HepG2 (cell line): ENCODE results near the gene EGR4. TPM values are rescaled to one million over a fixed set of nuclear protein-coding genes. Genes with fewer than 3 reads are reported as not detected.
A peak's percentile ranks its signal among the peaks of the same experiment; 100 is the strongest.

Experiments
- AGO2 ChIP-seq: fragments of 200-400 bp; formaldehyde crosslinking; optimal IDR thresholded peaks from 2 replicates; pipeline ENCODE3; 2017; ENCODE audit warnings: mild to moderate bottlenecking, low read depth, low read length, moderate library complexity
- ARID2 ChIP-seq: sonication (generic); formaldehyde crosslinking; IDR thresholded peaks from 2 replicates; pipeline ENCODE4 v1.8.1; 2022; ENCODE audit warnings: mild to moderate bottlenecking, missing genetic modification reagents, borderline replicate concordance
- ATF7 ChIP-seq, 2 experiments: fragments of 450-650 bp in 1 of 2; sonication (generic) in 1 of 2; formaldehyde crosslinking in 1 of 2; IDR thresholded peaks; 2 replicates each; pipeline versions ENCODE4 v1.4.0 to v1.6.1; 2016 to 2020; ENCODE audit warnings: antibody characterized with exemption in 1 of 2, mild to moderate bottlenecking in 1 of 2, missing genetic modification reagents in 1 of 2
- CREB3 ChIP-seq: sonication (generic); formaldehyde crosslinking; IDR thresholded peaks from 2 replicates; pipeline ENCODE4 v1.5.0; 2020; ENCODE audit warnings: missing genetic modification reagents
- GMEB1 ChIP-seq: sonication (generic); formaldehyde crosslinking; IDR thresholded peaks from 2 replicates; pipeline ENCODE4 v1.5.1; 2020; ENCODE audit warnings: missing genetic modification reagents, mild to moderate bottlenecking, borderline replicate concordance
- MEIS2 ChIP-seq: sonication (generic); formaldehyde crosslinking; IDR thresholded peaks from 2 replicates; pipeline ENCODE4 v1.9.0; 2021; ENCODE audit warnings: mild to moderate bottlenecking, missing genetic modification reagents
- MXI1 ChIP-seq: IDR thresholded peaks from 3 replicates; pipeline ENCODE4 v1.6.1; 2012; ENCODE audit warnings: low read depth, low read length, inconsistent platforms, borderline replicate concordance
- MYPOP ChIP-seq: sonication (generic); formaldehyde crosslinking; IDR thresholded peaks from 2 replicates; pipeline ENCODE4 v1.8.1; 2023; ENCODE audit warnings: mild to moderate bottlenecking, moderate library complexity, missing genetic modification reagents
- MZF1 ChIP-seq: sonication (generic); formaldehyde crosslinking; IDR thresholded peaks from 2 replicates; pipeline ENCODE4 v1.8.1; 2023; ENCODE audit warnings: mild to moderate bottlenecking, missing genetic modification reagents, borderline replicate concordance
- NR2F2 ChIP-seq: IDR thresholded peaks from 2 replicates; pipeline ENCODE4 v1.6.1; 2012; ENCODE audit warnings: low read depth, inconsistent platforms, borderline replicate concordance
- SIN3A ChIP-seq: IDR thresholded peaks from 2 replicates; pipeline ENCODE4 v1.6.1; 2011; ENCODE audit warnings: low read depth, mild to moderate bottlenecking, control low read depth, low read length, borderline replicate concordance
- ZBTB34 ChIP-seq: sonication (generic); formaldehyde crosslinking; IDR thresholded peaks from 2 replicates; pipeline ENCODE4 v1.8.0; 2022; ENCODE audit warnings: mild to moderate bottlenecking, missing genetic modification reagents
- ZBTB43 ChIP-seq: sonication (generic); formaldehyde crosslinking; conservative IDR thresholded peaks from 2 replicates; pipeline ENCODE4 v1.4.0; 2020; ENCODE audit warnings: missing genetic modification reagents
- ZNF143 ChIP-seq: sonication (generic); formaldehyde crosslinking; IDR thresholded peaks from 2 replicates; pipeline ENCODE4 v1.4.0; 2020; ENCODE audit warnings: missing genetic modification reagents
- ZNF224 ChIP-seq: sonication (generic); formaldehyde crosslinking; IDR thresholded peaks from 2 replicates; pipeline ENCODE4 v1.5.0; 2020; ENCODE audit warnings: mild to moderate bottlenecking, missing genetic modification reagents
- ZNF260 ChIP-seq: sonication (generic); formaldehyde crosslinking; IDR thresholded peaks from 2 replicates; pipeline ENCODE4 v1.4.0; 2020; ENCODE audit warnings: missing genetic modification reagents, low read depth, mild to moderate bottlenecking, borderline replicate concordance
- ZNF263 ChIP-seq: sonication (generic); formaldehyde crosslinking; IDR thresholded peaks from 2 replicates; pipeline ENCODE4 v1.4.0; 2020; ENCODE audit warnings: missing genetic modification reagents
- ZNF468 ChIP-seq: sonication (generic); formaldehyde crosslinking; IDR thresholded peaks from 2 replicates; pipeline ENCODE4 v1.8.0; 2022; ENCODE audit warnings: mild to moderate bottlenecking, moderate library complexity, missing genetic modification reagents
- ZNF652 ChIP-seq: IDR thresholded peaks from 2 replicates; pipeline ENCODE4 v1.6.1; 2016; ENCODE audit warnings: low read depth, borderline replicate concordance
- ZNF761 ChIP-seq: sonication (generic); formaldehyde crosslinking; conservative IDR thresholded peaks from 2 replicates; pipeline ENCODE4 v1.4.0; 2020; ENCODE audit warnings: mild to moderate bottlenecking, missing genetic modification reagents
- ZNF776 ChIP-seq: sonication (generic); formaldehyde crosslinking; IDR thresholded peaks from 2 replicates; pipeline ENCODE4 v1.4.0; 2020; ENCODE audit warnings: mild to moderate bottlenecking, missing genetic modification reagents
- ZNF792 ChIP-seq: IDR thresholded peaks from 2 replicates; pipeline ENCODE4 v1.6.1; 2016
- polyA plus RNA-seq, 8 experiments: library from polyadenylated mRNA; depleted of rRNA in 3 of 8; stranded (reverse) in 7 of 8; unstranded in 1 of 8; fragments of >200 nt; fragmentation: Illumina TruSeq in 4 of 8; extraction: Trizol in 4 of 8; gene quantifications; 2 replicates each; pipeline versions ENCODE4 v1.2.1 to v1.2.3, GENCODE V29; 2011 to 2016; ENCODE audit warnings: low read depth in 4 of 8, missing spikeins in 1 of 8, mixed read lengths in 1 of 8; ENCODE audit not compliant: insufficient read depth in 1 of 8
- total RNA-seq, 5 experiments: library from RNA; depleted of rRNA; stranded (reverse); fragments of >200 nt; fragmentation: Illumina TruSeq; extraction: Trizol; gene quantifications; 2 replicates each; pipeline ENCODE4 v1.2.3, GENCODE V29; 2016; ENCODE audit warnings: low read depth in 1 of 5

Gene EGR4
- total and polyA plus RNA-seq, 2 of the 13 experiments (the other 11 are each of a cell fraction or from before 2014, with no cell fraction given): not detected

- no peak for TF ChIP-seq CREB3 (CRISPR knock-in tag)
- TF ChIP-seq ZBTB34 (CRISPR knock-in tag): peak; percentile 70; the same call in 1 of the 2 replicates
- TF ChIP-seq AGO2: no peak
- no peak for TF ChIP-seq ARID2 (CRISPR knock-in tag)
- peak; percentile 33; the same call in 1 of the 2 replicates for TF ChIP-seq NR2F2
- peak; percentile 60 for TF ChIP-seq ZNF776 (CRISPR knock-in tag)
- peak; percentile 98 for TF ChIP-seq ZNF263
- TF ChIP-seq MZF1 (CRISPR knock-in tag): peak; percentile 44; the same call in 1 of the 2 replicates
- peak; percentile 55; the same call in 1 of the 2 replicates for TF ChIP-seq MYPOP (CRISPR knock-in tag)
- TF ChIP-seq ZNF761 (CRISPR knock-in tag): no peak
- TF ChIP-seq MXI1: 0 out of 3 replicates have a peak, but pooled peaks have one; percentile 16
- no peak for TF ChIP-seq GMEB1 (CRISPR knock-in tag)
- no peak for TF ChIP-seq ZNF260 (CRISPR knock-in tag)
- TF ChIP-seq ZNF224 (CRISPR knock-in tag): no peak
- TF ChIP-seq ZNF468: no peak
- no peak for TF ChIP-seq ZNF792 (CRISPR knock-in tag)
- TF ChIP-seq MEIS2 (CRISPR knock-in tag): no peak; the same call in 1 of the 2 replicates
- TF ChIP-seq ZBTB43: no peak; the same call in 1 of the 2 replicates
- TF ChIP-seq ZNF652 (CRISPR knock-in tag): no peak
- no peak for TF ChIP-seq ZNF143 (CRISPR knock-in tag)
- no peak for TF ChIP-seq ATF7 (IDR thresholded peaks at IDR 0.05)
- no peak for TF ChIP-seq ATF7 (CRISPR knock-in tag; IDR thresholded peaks at IDR 0.05)
- TF ChIP-seq SIN3A: 0 out of 2 replicates have a peak, but pooled peaks have one; percentile 16
These were observed 8.8 kb downstream of the EGR4 start, which contains the start of gene FBXO41 (continued) for GRCh38 chr2:73284296-73285158.
